HL-60 (cell line): ENCODE data around the gene TASP1.

Source experiments
- DNase-seq, 2 experiments: peaks; one replicate each; pipeline ENCODE4 v3.0.0-alpha.2; 2010 to 2020; ENCODE audit warnings: low read depth in 1 of 2, low spot score in 1 of 2
- H3K27ac ChIP-seq: fragments of 250-450 bp; sonication (Bioruptor Pico); replicated peaks from 2 replicates; pipeline ENCODE4 v1.5.1; 2020; ENCODE audit warnings: mild to moderate bottlenecking, moderate library complexity
- H3K27me3 ChIP-seq: fragments of 250-450 bp; sonication (Bioruptor Pico); 2 replicates; pipeline ENCODE4 v1.5.1; 2021; ENCODE audit warnings: mild to moderate bottlenecking, moderate library complexity; ENCODE audit not compliant: insufficient read depth, poor library complexity, severe bottlenecking
- H3K4me3 ChIP-seq: replicated peaks from 2 replicates; pipeline ENCODE4 v1.5.1; 2011; ENCODE audit warnings: mild to moderate bottlenecking, control low read depth, low read length; ENCODE audit not compliant: insufficient read depth
- CTCF ChIP-seq: IDR thresholded peaks from one replicate; pipeline ENCODE4 v1.5.1; 2011; ENCODE audit warnings: low read length, control low read depth, inconsistent platforms; ENCODE audit not compliant: insufficient read depth
- GABPA ChIP-seq: IDR thresholded peaks from 2 replicates; pipeline ENCODE4 v1.6.1; 2012; ENCODE audit warnings: low read depth
- POLR2AphosphoS5 ChIP-seq: IDR thresholded peaks from 2 replicates; pipeline ENCODE4 v1.6.1; 2012; ENCODE audit warnings: low read depth
- REST ChIP-seq: IDR thresholded peaks from 2 replicates; pipeline ENCODE4 v1.6.1; 2012; ENCODE audit warnings: low read depth; ENCODE audit not compliant: insufficient replicate concordance
- SPI1 ChIP-seq: IDR thresholded peaks from 2 replicates; pipeline ENCODE4 v1.6.1; 2012; ENCODE audit warnings: low read depth, mild to moderate bottlenecking, borderline replicate concordance

Gene TASP1

GRCh38 chr20:13426870-13427269, 211.9 kb downstream of the TASP1 start:
- H3K27me3 ChIP-seq, result no peaks in the 10 kb centered on the region
- no peak overlapping the region for H3K4me3 ChIP-seq
- TF ChIP-seq CTCF (no peak), SPI1 (no peak), GABPA (no peak), POLR2AphosphoS5 (no peak), REST (no peak)
- no peak overlapping the region for H3K27ac ChIP-seq
- DNase-seq, result no peak

GRCh38 chr20:13425381-13426135, 213.2 kb downstream of the TASP1 start:
- TF ChIP-seq POLR2AphosphoS5, result no peak
- no peak for TF ChIP-seq REST
- DNase-seq, result no peak
- Histone ChIP-seq H3K4me3 (no peak overlapping the region), H3K27ac (no peak overlapping the region), H3K27me3 (no peaks in the 10 kb centered on the region)

- TF ChIP-seq REST, result no peak
- no peak for TF ChIP-seq GABPA
- no peak for TF ChIP-seq POLR2AphosphoS5
- TF ChIP-seq SPI1, result no peak
- no peak for TF ChIP-seq CTCF
- Histone ChIP-seq H3K4me3 (no peak overlapping the region), H3K27ac (no peak overlapping the region), H3K27me3 (no peaks in the 10 kb centered on the region)
- no peak for DNase-seq
Observed at GRCh38 chr20:13424174-13424833, 214.4 kb downstream of the TASP1 start.
